GM18505 (cell line): Measurements from ENCODE around the gene MYO1E.

Experiments
- ATAC-seq: cut with Tn5 transposase; IDR thresholded peaks from one replicate; pipeline ENCODE4 v1.9.1; 2021; ENCODE audit not compliant: unreplicated experiment
- POLR2A ChIP-seq: IDR thresholded peaks from 4 replicates; pipeline ENCODE4 v1.6.1; 2011; ENCODE audit warnings: borderline replicate concordance; ENCODE audit not compliant: insufficient read depth, insufficient read length; ENCODE audit errors: extremely low read depth

Gene MYO1E

DNA sequence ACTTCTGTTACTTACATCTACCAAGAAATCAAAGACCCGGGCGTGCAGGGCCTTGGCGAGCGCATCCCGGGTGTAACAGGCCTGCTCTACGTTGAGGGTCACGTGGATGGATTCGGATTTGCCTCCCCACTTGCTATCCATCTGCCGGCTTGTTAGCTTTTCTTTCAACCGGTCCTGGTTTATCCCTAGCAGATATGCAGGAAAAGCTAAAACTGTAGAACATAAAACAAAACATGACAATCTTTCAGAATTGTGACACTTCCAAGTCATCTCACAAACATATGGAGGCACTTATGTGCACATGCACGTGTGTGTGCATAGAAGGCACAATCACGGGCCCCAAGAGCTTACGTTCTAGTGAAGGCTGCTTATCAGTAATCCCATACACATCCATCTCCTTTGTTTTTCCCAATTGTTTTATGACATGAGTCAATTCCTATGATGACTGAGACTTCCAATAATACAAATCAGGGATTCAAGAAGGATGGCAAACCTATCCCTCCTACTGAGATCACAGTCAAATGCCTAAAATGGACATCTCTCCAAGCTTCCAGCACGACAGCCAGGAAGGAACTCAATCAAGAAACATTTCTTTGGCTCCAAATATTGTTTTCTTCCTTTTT is 154.7 kb downstream of the MYO1E start:
- TF ChIP-seq POLR2A = no peak
- ATAC-seq = no peak

DNA sequence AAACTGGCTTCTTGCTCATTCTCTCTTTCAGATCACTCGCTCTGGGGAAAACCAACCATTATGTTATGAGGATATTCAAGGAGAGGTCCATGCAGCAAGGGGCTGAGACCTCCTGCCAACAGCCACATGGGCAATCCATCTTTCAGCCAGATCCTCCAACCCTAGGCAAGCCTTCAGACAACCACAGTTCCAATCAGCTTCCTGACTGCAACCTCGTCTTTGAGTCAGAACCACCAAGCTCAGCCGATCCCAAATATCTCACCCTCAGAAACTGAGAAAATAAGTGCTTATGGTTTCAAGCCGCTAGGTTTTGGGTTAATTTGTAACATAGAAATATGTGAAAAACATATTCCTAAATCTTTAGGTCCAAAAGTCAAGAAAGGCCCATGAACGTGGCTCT is 155.8 kb downstream of the MYO1E start:
- TF ChIP-seq POLR2A = no peak
- no peak for ATAC-seq

DNA sequence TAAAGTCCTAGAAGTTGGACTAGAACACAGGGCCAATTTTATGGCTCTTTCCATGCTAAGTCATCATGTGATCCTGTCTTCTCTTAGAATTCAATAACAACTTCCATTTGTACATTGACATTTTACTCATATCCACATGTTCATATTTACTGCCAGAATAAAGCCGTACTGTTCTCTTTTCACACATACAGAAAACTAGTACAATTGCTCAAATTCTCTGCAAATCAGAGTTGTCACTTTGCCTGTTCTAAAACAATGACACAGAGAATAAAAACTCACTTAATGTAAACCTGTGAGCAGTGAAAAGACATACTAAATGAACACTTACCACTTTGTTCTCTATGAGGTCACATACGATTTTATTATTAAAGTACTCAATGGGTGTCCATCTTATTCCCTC is 162.5 kb downstream of the MYO1E start:
- no peak for TF ChIP-seq POLR2A
- no peak for ATAC-seq

DNA sequence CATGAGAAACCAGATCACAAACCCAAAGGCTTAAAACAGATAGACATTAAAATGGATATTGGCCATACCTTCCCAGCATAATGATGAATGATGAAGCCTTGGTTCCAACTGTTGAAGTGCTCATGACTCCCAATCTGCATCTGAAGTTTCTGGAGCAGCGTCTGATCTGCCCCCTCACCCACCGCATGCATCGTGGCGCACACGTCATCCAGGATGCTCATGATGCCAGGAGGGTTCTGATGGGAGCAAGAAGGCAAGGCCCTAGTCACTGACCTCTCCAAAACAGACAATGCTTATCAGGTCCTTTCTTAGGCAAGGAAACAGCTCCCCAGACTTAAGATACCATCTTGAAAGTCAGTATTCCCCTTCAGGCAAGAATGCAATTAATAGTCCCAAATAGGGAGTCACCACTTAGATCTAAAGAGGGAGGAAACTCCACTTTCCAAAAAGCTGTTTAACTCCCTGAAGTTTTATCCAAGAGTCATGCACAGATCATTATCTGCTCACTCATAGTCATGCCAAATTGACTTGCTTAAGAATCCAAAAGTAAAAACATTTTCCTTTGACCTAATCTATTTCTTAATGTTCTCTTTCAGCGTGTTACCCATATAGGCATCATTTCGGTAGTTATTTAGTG is 163.9 kb downstream of the MYO1E start:
- ATAC-seq = no peak
- TF ChIP-seq POLR2A = no peak

DNA sequence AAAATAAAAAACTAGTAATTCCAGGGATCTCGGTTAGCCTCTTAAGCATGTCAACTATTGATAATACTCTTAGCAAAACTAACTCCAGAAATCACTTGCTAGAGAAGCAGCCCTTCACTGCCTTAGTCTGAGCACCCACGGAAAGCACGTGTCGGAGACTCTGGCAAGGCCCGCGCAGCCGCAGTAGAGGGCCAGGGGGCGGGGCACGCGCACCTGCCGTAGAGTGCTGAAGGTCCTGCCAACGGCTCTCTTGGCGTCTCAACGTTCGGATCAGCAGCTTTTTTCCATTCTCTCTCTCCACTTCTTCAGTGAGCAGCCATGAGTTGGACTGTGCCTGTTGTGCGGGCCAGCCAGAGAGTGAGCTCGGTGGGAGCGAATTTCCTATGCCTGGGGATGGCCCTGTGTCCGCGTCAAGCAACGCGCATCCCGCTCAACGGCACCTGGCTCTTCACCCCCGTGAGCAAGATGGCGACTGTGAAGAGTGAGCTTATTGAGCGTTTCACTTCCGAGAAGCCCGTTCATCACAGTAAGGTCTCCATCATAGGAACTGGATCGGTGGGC is 166.0 kb downstream of the MYO1E start, which contains the start of gene LDHAL6B:
Gene LDHAL6B (plus strand): TSS at position 221 of the 561 bp plus-strand sequence. CDS start 98 bp downstream, at position 319.
- no peak for TF ChIP-seq POLR2A
- ATAC-seq = no peak

DNA sequence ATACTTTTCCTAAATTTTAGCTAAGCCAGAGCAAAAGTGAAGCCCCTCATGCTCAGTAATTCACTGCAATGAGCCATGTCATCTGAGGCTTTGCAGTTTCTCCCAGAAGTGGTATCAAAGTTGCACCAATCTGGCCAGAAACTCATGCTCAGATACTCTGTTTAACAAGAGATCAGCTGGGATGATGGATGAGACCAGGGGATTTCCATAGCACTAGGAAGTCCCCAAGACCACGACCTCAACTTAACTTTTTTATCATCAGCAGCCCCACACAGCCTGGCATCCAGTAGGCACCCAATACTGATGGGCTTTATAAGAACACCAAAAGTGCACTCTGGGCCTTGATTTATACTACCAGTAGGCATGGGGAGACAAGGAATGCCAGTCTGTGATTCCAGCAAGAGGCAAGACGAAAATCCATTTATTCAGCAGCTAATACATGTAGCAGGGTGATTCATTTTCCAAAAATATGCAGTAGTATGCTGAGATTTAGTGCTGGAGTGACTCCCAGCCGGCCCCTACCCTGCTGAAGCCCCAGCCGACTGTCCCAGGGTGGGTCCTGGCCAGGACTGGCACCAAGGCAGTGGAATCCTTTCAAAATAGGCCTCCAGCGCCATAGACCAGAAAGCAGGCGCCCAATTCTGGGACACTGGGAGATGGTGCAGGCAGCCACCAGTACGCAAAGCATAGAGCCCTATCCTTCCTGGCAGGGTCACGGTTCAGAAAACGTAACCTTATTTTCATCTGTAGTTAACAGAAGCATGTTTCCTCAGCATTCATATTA is 166.6 kb downstream of the MYO1E start:
- TF ChIP-seq POLR2A = no peak
- no peak for ATAC-seq

DNA sequence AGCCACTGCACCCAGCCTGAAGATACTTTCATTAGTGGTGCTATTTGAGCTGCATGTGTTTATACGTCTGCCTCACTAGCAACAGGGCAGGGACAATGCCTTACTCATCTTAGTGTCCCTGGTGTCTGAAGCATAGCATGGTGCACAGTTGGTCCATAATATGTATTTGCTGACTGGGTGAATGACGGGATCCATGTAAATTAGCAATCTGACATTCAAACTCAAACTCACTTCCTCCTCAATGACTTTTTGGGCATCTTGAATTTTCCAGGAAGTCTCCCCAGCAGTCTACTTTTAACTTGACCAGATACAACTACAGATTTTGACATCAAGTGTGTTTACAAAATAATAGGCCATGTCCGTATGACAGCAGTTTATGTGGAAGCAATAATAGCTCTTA is 169.0 kb downstream of the MYO1E start:
- no peak for ATAC-seq

DNA sequence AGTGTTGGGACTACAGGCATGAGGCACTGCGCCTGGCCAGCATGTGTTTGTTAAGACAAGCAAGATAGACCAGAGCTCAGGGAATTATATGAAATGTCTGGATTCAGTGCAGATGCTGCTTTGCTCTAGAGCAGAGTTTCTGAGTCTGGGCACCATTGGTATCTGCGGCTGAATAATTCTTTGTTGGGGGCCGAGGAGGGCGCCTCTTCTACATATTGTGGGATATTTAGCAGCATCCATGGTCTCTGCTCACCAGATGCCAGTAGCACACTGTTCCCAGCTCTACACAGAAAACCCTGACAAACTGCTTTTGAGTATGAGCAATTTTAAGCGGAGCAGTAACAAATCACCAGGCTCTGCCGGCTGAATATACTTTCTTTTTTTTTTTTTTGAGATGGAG is 169.7 kb downstream of the MYO1E start:
- no peak for TF ChIP-seq POLR2A
- ATAC-seq = no peak

More for the DNA sequence above, 169.0 kb downstream of the MYO1E start:
- no peak for TF ChIP-seq POLR2A

DNA sequence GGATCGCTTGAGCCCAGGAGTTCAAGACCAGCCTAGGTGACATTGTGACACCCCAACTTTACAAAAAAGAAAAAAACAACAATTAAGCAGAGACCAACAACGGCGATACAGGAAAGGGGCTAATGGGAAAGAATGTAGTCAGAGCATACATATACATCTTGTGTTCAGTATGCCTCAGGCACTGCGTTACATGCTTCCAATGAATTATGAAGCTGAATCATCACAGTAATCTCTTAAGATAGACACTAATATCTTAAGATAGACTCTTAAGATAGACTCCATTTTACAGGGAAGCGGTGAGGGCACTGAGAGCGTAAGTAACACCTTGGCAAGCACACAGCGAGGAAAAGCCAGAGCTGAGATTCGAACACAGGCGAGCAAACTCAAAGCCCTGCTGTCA is 172.1 kb downstream of the MYO1E start:
- no peak for ATAC-seq
- no peak for TF ChIP-seq POLR2A

DNA sequence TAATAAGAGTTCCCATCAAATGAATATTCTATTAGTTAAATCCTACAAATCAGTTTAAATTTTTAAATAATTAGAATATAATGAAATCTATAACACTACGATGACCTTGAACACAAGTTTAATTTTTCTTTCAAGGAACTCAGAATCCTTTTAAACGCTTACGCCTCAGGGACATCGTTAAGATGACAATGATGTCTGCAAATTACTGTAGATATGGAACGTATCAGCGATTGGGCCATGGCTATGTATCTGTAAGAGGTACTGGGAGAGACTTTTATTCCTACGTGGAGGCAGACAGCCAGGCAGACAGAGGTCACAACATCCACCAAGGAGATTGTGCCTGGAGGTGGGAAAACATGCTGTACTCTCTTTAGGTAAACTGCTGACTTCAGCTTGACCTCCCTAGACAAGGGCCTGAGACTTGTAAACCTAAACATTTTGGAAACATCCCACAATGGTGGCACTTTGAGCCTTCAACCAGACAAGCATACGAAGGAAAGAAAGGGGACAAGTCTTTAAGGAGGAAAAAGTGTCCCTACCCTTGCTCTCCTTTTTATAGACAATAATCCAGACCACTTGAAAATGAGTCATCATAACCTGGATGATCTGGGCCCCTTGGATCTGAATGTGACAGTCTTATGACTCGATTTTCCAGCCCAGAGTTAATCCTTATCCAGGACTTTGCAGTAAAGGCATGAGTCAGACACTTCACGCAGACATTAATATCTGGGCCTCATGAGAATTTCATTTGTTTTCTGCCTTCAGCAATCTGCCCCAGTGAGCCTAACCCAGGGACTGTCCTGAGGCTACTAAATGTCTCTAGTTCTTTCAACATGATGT is 172.8 kb downstream of the MYO1E start:
- no peak for TF ChIP-seq POLR2A
- ATAC-seq = no peak

DNA sequence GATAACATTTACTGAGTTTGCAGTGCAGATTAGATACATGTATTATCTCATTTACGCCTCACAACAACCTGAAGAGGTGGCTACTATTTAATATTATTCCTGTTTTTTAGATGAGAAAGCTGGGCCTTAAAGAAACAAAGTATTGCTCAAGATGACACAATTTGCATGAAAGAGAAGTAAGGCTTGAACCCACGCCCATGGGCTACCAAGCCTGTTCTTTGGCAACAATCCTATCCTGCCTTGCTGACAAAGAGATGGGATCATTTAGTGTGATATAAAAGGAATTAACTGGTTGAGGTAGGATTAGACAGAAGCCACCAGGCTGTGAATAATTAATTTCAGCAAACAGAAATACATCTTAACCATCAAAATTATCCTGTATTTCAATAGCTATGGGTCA is 175.2 kb downstream of the MYO1E start:
- no peak for ATAC-seq
- no peak for TF ChIP-seq POLR2A

DNA sequence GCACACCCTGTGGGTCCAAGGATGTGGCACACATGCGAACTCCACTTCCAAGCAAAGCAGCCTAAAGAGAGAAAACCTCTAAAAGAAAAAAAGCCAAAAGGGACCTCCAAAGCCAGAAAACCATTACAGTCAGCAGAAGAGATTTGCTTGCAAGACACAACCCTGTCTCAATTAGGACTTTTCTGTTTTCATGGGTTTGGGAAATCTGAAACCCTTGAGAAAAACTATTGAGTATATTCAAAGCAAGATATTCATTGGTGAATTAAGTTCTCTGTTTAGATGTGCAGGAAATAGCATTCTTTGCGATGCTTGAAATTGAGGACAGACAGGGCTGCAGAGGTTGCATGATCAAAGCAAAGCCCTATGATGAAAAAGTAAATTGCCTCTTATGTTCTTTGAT is 176.3 kb downstream of the MYO1E start:
- TF ChIP-seq POLR2A = no peak
- ATAC-seq = no peak
